GM21619 (cell line): Measurements from ENCODE around the gene OPA1.

Experiments used
- ATAC-seq: cut with Tn5 transposase; IDR thresholded peaks from one replicate; pipeline ENCODE4 v1.9.1; 2021; ENCODE audit not compliant: unreplicated experiment

The OPA1 gene

GRCh38 chr3:193648542-193649076 is 55.6 kb downstream of the OPA1 start:
- ATAC-seq, result no peak

- ATAC-seq, result no peak
Observed at GRCh38 chr3:193650585-193650984, 57.6 kb downstream of the OPA1 start.

- ATAC-seq, result no peak
Observed at GRCh38 chr3:193655831-193656433, 62.9 kb downstream of the OPA1 start.

GRCh38 chr3:193656445-193656844 is 63.4 kb downstream of the OPA1 start:
- no peak for ATAC-seq

GRCh38 chr3:193656878-193657282 is 63.9 kb downstream of the OPA1 start:
- ATAC-seq, result no peak

- no peak for ATAC-seq
Observed at GRCh38 chr3:193660171-193660570, 67.2 kb downstream of the OPA1 start.

- ATAC-seq, result no peak
Observed at GRCh38 chr3:193660698-193661411, 67.8 kb downstream of the OPA1 start.

GRCh38 chr3:193662757-193663322 is 69.8 kb downstream of the OPA1 start:
- no peak for ATAC-seq

- no peak for ATAC-seq
Observed at GRCh38 chr3:193665370-193665989, 72.5 kb downstream of the OPA1 start.

GRCh38 chr3:193673845-193674244 is 80.8 kb downstream of the OPA1 start:
- no peak for ATAC-seq

- no peak for ATAC-seq
Observed at GRCh38 chr3:193674714-193675113, 81.7 kb downstream of the OPA1 start.

GRCh38 chr3:193677734-193678133 is 84.7 kb downstream of the OPA1 start:
- ATAC-seq, result no peak

- ATAC-seq, result no peak
Observed at GRCh38 chr3:193680220-193680619, 87.2 kb downstream of the OPA1 start.

- ATAC-seq, result no peak
Observed at GRCh38 chr3:193681631-193682030, 88.6 kb downstream of the OPA1 start.

- ATAC-seq, result no peak
Observed at GRCh38 chr3:193686665-193687483, 93.9 kb downstream of the OPA1 start.

GRCh38 chr3:193688834-193689714 is 96.1 kb downstream of the OPA1 start:
- ATAC-seq, result no peak

GRCh38 chr3:193693774-193694173 is 100.8 kb downstream of the OPA1 start:
- peak; percentile 54 for ATAC-seq

GRCh38 chr3:193701953-193702635 is 109.1 kb downstream of the OPA1 start:
- no peak for ATAC-seq

- ATAC-seq, result no peak
Observed at GRCh38 chr3:193702967-193703366, 110.0 kb downstream of the OPA1 start.
